Colonic mucosa (tissue), 4 donors: ENCODE measurements around the gene SYNGAP1. TPM values are rescaled to one million over a fixed set of nuclear protein-coding genes. Genes with fewer than 3 reads are reported as not detected.

ENCODE experiments used
- DNase-seq: peaks from one replicate; pipeline ENCODE4 v3.0.0-alpha.2; 2020
- H3K27ac ChIP-seq: fragments of 200-600 bp; one replicate; pipeline ENCODE4 v1.8.0; 2021
- H3K27me3 ChIP-seq: fragments of 200-600 bp; one replicate; pipeline ENCODE4 v1.8.0; 2021
- H3K36me3 ChIP-seq: fragments of 200-600 bp; one replicate; pipeline ENCODE4 v1.8.0; 2021
- H3K4me1 ChIP-seq: fragments of 200-600 bp; one replicate; pipeline ENCODE4 v1.8.0; 2021; ENCODE audit warnings: mild to moderate bottlenecking
- H3K4me3 ChIP-seq: fragments of 200-600 bp; one replicate; pipeline ENCODE4 v1.8.0; 2021
- H3K9ac ChIP-seq, 2 donors: one replicate each; pipeline ENCODE4 v1.7.0; 2013; ENCODE audit warnings: control low read depth in 2 of 2, low read depth in 2 of 2, low read length in 2 of 2
- H3K9me3 ChIP-seq: fragments of 200-600 bp; one replicate; pipeline ENCODE4 v1.8.0; 2021
- intact Hi-C: fragments of 100-400 bp; cut with DNase I; formaldehyde crosslinking; loops from one replicate; pipeline ENCODE4 v1.14.1; 2022
- total RNA-seq, 2 donors: library from RNA; stranded (reverse); fragmentation: NEBNext Ultra II Directional in 1 of 2; extraction: Animal tissue kit (Norgen Biotek cat#: 25700) in 1 of 2; gene quantifications; one replicate each; pipeline ENCODE4 v1.2.1, GENCODE V29; 2021
- TF ChIP-seq, protein P1 (sequence below): fragments of 200-600 bp; IDR thresholded peaks from one replicate; pipeline ENCODE4 v1.8.0; 2022; ENCODE audit warnings: antibody characterized with exemption, mild to moderate bottlenecking
- donor health status: healthy.
- donor health status: DM: no; HTN: no; CAD: no.
- donor health status: DM: no; HTN: no; CAD: no.

Gene SYNGAP1
- total RNA-seq, 2 donors from 2014 or later = 5.3 to 10.4 TPM

DNA sequence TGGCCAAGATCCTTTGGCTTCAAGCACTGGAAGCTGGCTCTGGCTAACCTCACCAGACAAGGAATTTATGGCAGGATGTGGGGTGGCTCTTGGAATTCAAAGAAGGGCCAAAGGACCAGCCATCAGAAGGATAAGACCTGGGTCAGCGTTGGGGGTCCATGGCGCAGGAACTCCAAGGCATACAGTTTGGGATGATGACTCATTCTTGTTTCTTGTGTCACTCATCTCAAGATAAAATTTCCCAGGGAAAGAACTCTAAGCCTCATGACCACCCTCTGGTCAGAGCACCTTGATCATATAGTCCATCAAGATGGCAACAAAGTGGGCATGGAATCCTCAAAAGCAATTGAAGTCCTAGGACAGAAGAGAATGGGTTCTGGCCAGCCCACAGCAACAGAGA is 39.4 kb downstream of the SYNGAP1 start:
- intact Hi-C loops = no loop called here
- DNase-seq = no peak
- no peak overlapping the region for H3K4me3 ChIP-seq
- no peak overlapping the region for H3K27ac ChIP-seq
- no peaks in the 10 kb centered on the region for H3K4me1 ChIP-seq
- no peaks in the 10 kb centered on the region for H3K27me3 ChIP-seq
- no peaks in the 10 kb centered on the region for H3K9me3 ChIP-seq
- TF ChIP-seq, protein P1, sequence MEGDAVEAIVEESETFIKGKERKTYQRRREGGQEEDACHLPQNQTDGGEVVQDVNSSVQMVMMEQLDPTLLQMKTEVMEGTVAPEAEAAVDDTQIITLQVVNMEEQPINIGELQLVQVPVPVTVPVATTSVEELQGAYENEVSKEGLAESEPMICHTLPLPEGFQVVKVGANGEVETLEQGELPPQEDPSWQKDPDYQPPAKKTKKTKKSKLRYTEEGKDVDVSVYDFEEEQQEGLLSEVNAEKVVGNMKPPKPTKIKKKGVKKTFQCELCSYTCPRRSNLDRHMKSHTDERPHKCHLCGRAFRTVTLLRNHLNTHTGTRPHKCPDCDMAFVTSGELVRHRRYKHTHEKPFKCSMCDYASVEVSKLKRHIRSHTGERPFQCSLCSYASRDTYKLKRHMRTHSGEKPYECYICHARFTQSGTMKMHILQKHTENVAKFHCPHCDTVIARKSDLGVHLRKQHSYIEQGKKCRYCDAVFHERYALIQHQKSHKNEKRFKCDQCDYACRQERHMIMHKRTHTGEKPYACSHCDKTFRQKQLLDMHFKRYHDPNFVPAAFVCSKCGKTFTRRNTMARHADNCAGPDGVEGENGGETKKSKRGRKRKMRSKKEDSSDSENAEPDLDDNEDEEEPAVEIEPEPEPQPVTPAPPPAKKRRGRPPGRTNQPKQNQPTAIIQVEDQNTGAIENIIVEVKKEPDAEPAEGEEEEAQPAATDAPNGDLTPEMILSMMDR = no peak
- no peak overlapping the region for H3K9ac ChIP-seq
- no peaks in the 10 kb centered on the region for H3K36me3 ChIP-seq

DNA sequence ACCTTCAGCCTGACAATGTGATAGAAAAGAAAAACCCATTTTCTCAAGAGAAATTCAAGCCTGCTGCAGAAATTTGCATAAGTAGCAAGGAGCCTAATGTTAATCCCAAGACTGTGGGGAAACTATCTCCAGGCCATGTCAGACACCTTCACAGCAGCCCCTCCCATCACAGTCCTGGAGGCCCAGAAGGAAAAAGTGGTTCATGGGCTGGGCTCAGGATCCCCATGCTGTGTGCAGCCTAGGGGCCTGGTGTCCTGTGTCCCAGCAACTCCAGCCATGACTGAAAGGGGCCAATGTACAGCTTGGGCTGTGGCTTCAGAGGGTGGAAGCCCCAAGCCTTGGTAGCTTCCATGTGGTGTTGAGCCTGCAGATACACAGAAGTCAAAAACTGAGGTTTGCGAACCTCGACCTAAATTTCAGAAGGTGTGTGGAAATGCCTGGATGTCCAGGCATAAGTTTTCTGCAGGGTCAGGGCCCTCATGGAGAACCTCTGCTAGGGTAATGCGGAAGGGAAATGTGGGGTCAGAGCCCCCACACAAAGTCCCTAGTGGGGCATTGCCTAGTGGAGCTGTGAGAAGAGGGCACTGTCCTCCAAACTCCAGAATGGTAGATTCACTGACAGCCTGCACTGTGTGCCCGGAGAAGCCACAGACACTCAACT is 46.3 kb downstream of the SYNGAP1 start:
- intact Hi-C loops = no loop called here
- H3K4me3 ChIP-seq = no peak overlapping the region

DNA sequence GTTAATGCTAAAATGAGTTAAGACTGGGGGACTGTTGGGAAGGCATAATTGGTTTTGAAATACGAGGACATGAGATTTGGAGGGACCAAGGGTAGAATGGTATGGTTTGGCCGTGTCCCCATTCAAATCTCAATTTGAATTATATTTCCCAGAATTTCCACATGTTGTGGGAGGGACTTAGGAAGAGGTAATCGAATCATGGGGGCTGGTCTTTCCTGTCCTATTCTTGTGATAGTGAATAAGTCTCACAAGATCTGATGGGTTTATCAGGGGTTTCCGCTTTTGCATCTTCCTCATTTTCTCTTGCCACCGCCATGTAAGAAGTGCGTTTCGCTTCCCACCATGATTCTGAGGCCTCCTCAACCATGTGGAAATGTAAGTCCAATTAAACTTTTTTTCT is 47.2 kb downstream of the SYNGAP1 start:
- Histone ChIP-seq H3K27me3 (no peaks in the 10 kb centered on the region), H3K9me3 (no peaks in the 10 kb centered on the region), H3K27ac (no peak overlapping the region), H3K4me3 (no peak overlapping the region), H3K9ac (no peak overlapping the region), H3K36me3 (no peaks in the 10 kb centered on the region), H3K4me1 (no peaks in the 10 kb centered on the region)
- intact Hi-C loops = no loop called here
- no peak for DNase-seq
- TF ChIP-seq, protein P1 = no peak

More for the DNA sequence above, 46.3 kb downstream of the SYNGAP1 start:
- no peak for DNase-seq
- Histone ChIP-seq H3K36me3 (no peaks in the 10 kb centered on the region), H3K9ac (no peak overlapping the region), H3K9me3 (no peaks in the 10 kb centered on the region), H3K27me3 (no peaks in the 10 kb centered on the region), H3K4me1 (no peaks in the 10 kb centered on the region), H3K27ac (no peak overlapping the region)
- TF ChIP-seq, protein P1 = no peak

DNA sequence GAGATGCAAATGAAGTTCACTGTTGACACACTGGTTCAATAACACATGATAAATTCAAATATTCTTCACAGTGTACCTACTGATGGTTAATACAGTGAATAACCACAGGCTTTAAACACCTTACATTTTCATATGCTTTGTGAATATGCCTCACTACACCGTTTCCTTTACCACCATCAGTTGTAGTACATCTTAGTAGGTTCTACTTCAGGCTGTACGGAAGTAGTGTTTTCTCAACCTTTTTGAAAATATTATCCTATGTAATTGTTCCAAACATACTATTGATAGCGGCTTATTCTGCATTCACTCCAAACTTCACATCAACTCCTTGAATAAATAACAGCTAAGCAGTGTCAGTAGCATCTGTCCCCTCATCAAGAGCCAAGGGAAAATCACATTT is 49.8 kb downstream of the SYNGAP1 start:
- Histone ChIP-seq H3K9ac (no peak overlapping the region), H3K4me1 (no peaks in the 10 kb centered on the region), H3K36me3 (no peaks in the 10 kb centered on the region), H3K9me3 (no peaks in the 10 kb centered on the region), H3K27me3 (no peaks in the 10 kb centered on the region), H3K4me3 (no peak overlapping the region), H3K27ac (no peak overlapping the region)
- no peak for DNase-seq
- TF ChIP-seq, protein P1 = no peak
- intact Hi-C loops = no loop called here

DNA sequence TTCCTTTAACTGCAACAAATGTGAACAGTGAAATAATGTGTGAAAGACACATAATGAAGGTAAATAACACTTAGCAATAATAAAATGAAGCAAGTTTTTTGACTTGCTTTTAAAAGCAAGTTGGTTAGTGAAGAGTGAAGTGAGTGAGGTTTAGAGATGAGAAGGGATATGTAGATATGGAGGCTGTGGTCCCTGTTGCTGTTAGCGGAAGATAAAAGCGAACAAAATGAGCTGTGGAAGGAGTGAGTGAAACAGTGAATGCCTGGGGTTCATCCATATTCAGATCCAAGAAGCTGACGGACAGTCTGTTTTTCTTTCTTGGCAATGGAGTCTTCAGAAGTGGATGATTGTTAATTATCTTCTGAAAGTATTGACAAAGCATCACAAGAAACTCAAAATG is 58.0 kb downstream of the SYNGAP1 start:
- Histone ChIP-seq H3K36me3 (no peaks in the 10 kb centered on the region), H3K27ac (no peak overlapping the region), H3K4me3 (no peak overlapping the region), H3K9ac (no peak overlapping the region), H3K9me3 (no peaks in the 10 kb centered on the region), H3K27me3 (no peaks in the 10 kb centered on the region), H3K4me1 (no peaks in the 10 kb centered on the region)
- TF ChIP-seq, protein P1 = no peak
- no peak for DNase-seq
- intact Hi-C loops = no loop called here
